Ovary (tissue), 3 donors: Measurements from ENCODE around the gene ALDH1B1.

Source experiments
- CTCF ChIP-seq, 3 donors: fragments of 450-650 bp in 2 of 3; fragments of 200-600 bp in 1 of 3; IDR thresholded peaks; one replicate each; pipeline versions ENCODE4 v1.5.1 to v1.8.0; 2016 to 2022; ENCODE audit warnings: antibody characterized with exemption in 3 of 3, mild to moderate bottlenecking in 1 of 3
- EP300 ChIP-seq: sonication (generic); formaldehyde crosslinking; IDR thresholded peaks from one replicate; pipeline ENCODE4 v1.6.1; 2017; ENCODE audit warnings: antibody characterized with exemption
- POLR2A ChIP-seq: fragments of 450-650 bp; IDR thresholded peaks from one replicate; pipeline ENCODE4 v1.6.1; 2017; ENCODE audit warnings: antibody characterized with exemption, mild to moderate bottlenecking, moderate library complexity
- donor health status: DM: no; HTN: no; CAD: no.

- TF ChIP-seq CTCF (IDR thresholded peaks at IDR 0.05), result no peak
- no peak for TF ChIP-seq POLR2A
- no peak for TF ChIP-seq EP300
These were observed 44.8 kb downstream of the ALDH1B1 start for GRCh38 chr9:38437193-38437823.
